GM12872 (cell line): ENCODE measurements around the gene SPOP.

ENCODE experiments used
- TF ChIP-seq, protein P1 (sequence below): IDR thresholded peaks from 3 replicates; pipeline ENCODE4 v1.5.1; 2011; ENCODE audit warnings: low read depth, mild to moderate bottlenecking, low read length, moderate library complexity; ENCODE audit not compliant: insufficient read depth

Gene SPOP

DNA sequence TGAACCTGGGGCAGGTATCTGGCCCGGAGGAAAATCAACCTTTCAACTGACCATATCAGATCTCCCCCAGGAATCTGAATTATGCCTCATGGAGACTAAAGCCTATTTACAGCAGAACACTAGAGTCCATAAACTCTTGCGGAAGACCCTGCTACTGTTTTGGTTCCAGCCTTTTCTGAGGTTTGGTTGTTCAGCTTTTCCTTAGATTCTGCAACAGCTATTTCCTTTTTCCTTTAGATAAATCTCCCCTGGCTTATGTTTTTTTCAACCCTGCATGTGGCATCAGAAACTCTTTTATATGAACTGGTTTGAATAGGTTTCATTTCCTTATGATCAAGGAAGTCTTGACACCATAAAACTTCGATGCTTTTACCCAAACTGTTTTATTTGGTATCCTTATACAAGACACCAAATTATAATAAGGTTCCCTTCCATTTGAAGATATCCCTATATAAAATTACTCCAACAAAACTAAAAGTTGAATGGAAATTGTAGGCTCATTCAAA is 13.1 kb downstream of the SPOP start:
- TF ChIP-seq, protein P1, sequence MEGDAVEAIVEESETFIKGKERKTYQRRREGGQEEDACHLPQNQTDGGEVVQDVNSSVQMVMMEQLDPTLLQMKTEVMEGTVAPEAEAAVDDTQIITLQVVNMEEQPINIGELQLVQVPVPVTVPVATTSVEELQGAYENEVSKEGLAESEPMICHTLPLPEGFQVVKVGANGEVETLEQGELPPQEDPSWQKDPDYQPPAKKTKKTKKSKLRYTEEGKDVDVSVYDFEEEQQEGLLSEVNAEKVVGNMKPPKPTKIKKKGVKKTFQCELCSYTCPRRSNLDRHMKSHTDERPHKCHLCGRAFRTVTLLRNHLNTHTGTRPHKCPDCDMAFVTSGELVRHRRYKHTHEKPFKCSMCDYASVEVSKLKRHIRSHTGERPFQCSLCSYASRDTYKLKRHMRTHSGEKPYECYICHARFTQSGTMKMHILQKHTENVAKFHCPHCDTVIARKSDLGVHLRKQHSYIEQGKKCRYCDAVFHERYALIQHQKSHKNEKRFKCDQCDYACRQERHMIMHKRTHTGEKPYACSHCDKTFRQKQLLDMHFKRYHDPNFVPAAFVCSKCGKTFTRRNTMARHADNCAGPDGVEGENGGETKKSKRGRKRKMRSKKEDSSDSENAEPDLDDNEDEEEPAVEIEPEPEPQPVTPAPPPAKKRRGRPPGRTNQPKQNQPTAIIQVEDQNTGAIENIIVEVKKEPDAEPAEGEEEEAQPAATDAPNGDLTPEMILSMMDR, result no peak

DNA sequence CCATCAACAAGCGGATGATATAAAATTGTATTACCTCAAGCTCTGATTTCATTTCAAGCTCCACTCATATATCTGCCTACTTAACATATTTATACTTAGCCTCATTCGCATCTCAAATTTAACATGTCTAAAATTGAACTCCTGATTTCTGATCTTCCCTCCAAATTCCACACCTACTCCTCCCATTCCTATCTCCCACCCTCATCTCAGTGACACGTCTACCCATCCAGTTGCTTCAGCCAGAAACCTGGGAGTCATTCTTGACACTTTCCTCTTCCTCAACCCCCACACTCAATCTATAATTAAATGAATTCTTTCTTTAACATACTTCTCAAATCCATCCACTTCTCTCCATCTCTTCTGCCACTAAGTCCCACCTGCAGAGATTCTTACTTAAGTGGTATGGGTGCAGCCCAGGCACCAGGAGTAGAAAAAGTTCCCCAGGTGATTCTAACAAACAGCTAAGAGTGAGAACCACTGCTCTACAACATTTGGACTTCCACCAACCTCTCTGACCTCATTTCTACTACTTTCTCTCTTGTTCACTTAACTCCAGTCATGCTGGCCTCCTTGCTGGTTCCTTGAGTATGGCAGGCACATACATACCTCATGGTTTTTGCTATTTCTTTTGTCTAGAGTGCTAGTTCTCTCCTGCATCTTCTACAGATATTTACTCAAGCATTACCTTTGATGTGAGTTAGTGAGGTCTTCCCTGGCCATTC is 18.1 kb downstream of the SPOP start:
- TF ChIP-seq, protein P1, result no peak

DNA sequence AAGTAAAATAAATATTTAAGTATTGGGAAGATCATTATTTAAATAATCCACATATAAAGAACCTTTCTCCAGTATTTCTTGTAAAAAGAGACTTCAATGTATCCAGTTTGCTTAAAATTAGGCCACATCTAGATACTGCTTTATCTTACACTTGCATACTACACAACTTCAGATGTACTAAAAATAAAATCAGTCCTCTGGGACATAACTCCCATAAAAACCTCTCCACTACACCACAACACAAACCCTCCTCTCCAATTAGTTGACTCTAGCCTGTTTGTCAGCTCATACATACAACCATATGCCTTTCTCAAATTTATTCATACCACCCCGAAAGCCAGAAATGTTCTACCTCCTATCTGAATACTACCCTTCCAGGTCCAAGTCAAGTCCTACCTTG is 21.6 kb downstream of the SPOP start:
- TF ChIP-seq, protein P1, result no peak

DNA sequence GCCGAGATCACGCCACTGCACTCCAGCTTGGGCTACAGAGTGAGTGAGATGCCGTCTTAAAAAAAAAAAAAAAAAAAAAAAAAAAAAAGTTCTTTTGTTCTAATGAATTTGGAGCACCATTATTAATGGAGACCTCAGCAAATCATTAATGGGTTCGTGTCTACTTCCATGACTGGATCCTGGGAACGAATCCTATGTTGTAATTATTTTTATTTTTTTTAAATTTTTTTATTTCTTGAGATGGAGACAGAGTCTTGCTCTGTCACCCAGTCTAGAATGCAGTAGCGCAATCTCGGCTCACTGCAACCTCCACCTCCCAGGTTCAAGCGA is 30.7 kb downstream of the SPOP start:
- TF ChIP-seq, protein P1, result no peak

DNA sequence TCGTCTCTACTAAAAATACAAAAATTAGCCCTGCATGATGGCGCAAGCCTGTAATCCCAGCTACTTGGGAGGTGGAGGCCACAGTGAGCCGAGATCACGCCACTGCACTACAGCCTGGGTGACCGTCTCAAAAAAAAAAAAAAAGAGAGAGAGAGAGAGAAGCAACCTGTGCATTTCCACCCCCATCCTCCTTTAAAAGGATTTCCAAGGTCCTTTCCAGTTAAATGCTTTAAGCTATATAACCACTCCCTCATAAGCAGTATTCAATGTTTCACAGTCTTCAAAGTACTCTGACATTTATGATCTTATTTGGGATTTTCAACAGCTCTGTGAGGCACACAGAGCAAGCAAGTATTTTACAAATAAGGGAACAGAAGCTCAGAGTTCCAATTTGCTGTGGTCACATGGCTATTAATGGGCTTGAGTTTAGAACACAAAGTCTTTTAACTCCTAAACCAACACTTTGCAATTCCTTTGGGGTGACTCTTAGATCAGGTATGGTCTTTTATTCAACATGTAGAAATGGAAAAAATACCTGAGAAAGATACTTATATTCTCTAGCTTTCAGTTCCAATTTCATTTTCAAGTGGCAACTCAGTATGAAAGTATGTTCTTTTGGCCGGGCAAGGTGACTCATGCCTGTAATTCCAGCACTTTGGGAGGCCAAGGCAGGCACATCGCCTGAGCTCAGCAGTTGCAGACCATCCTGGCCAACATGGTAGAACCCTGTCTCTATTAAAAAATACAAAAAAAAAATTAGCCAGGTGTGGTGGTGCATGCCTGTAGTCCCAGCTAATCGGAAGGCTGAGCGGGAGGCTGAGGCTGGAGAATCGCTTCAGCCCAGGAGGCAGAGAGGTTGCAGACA is 31.3 kb downstream of the SPOP start:
- TF ChIP-seq, protein P1, result no peak

DNA sequence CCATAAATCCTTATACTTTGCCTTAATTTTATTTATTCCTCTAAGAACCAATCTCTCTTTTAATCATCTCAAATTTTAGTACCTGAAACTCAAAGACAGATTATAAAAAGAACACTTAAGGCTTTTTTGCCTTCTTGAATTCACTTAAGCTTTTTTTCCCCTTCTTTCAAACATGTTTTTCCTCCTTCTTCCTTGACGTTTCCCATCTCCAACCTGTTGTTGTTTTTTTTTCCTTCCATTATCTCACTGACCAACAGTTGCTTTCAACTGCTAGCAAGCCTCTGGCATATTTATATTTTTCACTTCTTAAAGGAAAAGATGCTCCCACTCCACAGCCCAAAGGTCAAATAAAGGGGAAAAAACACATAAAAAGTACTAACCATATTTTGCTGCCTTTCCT is 32.2 kb downstream of the SPOP start:
- TF ChIP-seq, protein P1, result no peak

DNA sequence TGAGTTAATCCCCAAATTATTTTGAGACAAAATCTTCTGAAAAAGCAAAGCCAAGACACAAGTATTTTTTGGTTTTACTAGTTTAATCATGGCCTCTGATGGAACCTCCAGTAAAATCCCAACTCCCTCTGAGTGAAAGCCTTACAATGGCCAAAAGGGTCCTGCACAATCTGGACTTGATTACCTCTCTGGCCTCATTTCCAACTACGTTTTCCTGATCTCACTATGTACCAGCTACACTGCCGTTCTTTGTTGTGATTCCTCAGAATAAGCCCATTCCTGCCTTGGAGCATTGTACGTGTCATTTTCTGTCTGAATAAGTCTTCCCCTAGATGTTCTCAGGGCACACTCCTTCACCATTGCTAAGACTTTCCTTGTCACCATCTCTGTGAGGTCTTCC is 37.3 kb downstream of the SPOP start:
- TF ChIP-seq, protein P1, result no peak
